ENCODE data around the gene GAB4. TPM values are rescaled to one million over a fixed set of nuclear protein-coding genes. Genes with fewer than 3 reads are reported as not detected.

GAB4 gene
- total and polyA plus RNA-seq, 2 of the 8 experiments (the other 6 are each of a cell fraction or from before 2014, with no cell fraction given) = 0.03 to 0.17 TPM

DNA sequence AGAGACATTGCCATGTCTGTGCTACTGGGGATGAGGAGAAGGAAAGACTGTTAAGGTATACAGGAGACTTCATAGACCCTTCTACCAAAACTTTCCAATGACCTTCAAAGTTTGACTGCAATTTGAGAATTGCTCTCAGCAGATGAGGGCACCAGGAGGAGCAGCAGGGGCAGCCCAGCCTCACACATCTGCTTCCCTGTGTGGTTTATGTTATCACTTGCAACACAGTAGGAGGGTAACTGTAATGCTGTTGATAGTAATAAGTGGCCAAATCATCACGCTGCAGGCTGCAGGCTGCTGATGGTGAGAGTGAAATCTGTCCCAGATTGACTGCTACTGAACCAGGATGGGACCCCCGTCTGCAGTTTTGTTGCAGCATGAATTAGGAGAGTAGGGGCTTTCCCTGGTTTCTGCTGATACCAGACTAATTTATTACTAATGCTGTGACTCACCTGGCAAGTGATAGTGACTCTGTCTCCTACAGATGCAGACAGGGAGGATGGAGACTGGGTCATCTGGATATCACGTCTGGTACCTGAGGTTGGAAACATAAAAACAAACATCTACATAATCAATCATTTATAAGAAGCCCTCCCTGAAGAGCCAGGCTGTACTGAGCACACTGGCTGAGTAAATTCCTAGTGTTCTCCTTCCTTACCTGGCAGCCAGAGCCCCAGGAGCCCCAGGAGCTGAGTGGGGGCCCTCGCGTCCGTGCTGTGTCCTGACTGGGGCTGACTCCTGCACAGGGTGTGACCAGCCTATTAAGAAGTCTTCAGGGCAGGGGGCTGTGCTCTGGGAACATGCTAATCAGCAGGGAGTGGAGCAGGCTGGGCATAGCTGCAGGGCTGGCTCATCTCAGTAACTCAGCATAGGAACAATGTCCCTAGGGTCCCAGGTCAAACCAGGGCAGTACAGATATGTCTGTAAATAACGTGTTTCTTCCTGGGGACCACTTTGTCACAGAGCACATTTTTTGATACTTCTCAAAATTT, 74.4 kb downstream of the GAB4 start:
- Histone ChIP-seq H3K27me3 (replicated peaks in 1 of 4; ENCODE audit: control insufficient read depth in 3 of 4, extremely low read depth in 1 of 4, insufficient read depth in 3 of 4, low read length in 3 of 4) (no peaks in the 10 kb centered on the region; a peak in 1 of 7 replicates), H3K4me1 (replicated peaks in 1 of 4; ENCODE audit: control insufficient read depth in 3 of 4, insufficient read depth in 4 of 4, low read length in 3 of 4) (no peaks in the 10 kb centered on the region; a peak in 2 of 7 replicates), H4K8ac (ENCODE audit: extremely low read depth, insufficient read depth, low read length) (no peak overlapping the region), H2BK5ac (ENCODE audit: low read depth, low read length) (no peak overlapping the region), H3K4me3 (ENCODE audit: extremely low read depth in 1 of 4, insufficient read depth in 2 of 4, low read depth in 3 of 4, low read length in 4 of 4) (no peak overlapping the region), H3K36me3 (ENCODE audit: control insufficient read depth in 2 of 4, insufficient read depth in 4 of 4, low read length in 3 of 4) (no peaks in the 10 kb centered on the region), H3K23ac (ENCODE audit: insufficient read length) (no peak overlapping the region), H3K56ac (replicated peaks; ENCODE audit: insufficient read length, low read depth, low read length) (no peak overlapping the region), H2BK120ac (replicated peaks; ENCODE audit: low read depth, low read length) (no peak overlapping the region), H3K79me1 (ENCODE audit: low read depth, low read length) (no peaks in the 10 kb centered on the region), H3K27ac (ENCODE audit: low read depth, low read length) (no peak overlapping the region), H2AFZ (ENCODE audit: low read length) (no peak overlapping the region), H3K9me3 (ENCODE audit: insufficient read depth in 2 of 2, low read depth in 1 of 2, low read length in 1 of 2) (peaks cover 0 to 14% of the 10 kb centered on the region in 2 experiments; a peak in 1 of 4 replicates), H3K18ac (ENCODE audit: extremely low read depth, low read length) (no peak overlapping the region), H3K23me2 (ENCODE audit: low read depth, low read length) (no peaks in the 10 kb centered on the region), H3K79me2 (ENCODE audit: control insufficient read depth in 1 of 2, insufficient read depth in 2 of 2, low read length in 2 of 2) (no peaks in the 10 kb centered on the region), H4K20me1 (replicated peaks in 1 of 2; ENCODE audit: control insufficient read depth in 1 of 2, insufficient read depth in 2 of 2, low read length in 2 of 2) (no peaks in the 10 kb centered on the region), H2BK12ac (ENCODE audit: low read depth, low read length) (no peak overlapping the region), H3K4ac (replicated peaks; ENCODE audit: insufficient read length, low read depth, low read length) (no peak overlapping the region), H2BK20ac (ENCODE audit: low read length) (no peak overlapping the region), H4K91ac (replicated peaks; ENCODE audit: insufficient read length, low read length) (no peak overlapping the region), H2BK15ac (ENCODE audit: low read length) (no peak overlapping the region), H3K9ac (replicated peaks in 1 of 4; ENCODE audit: extremely low read depth in 1 of 4, low read depth in 3 of 4, low read length in 3 of 4) (no peak overlapping the region), H3K14ac (ENCODE audit: insufficient read length) (no peak overlapping the region), H4K5ac (ENCODE audit: insufficient read length, low read depth, low read length) (no peak overlapping the region), H3K4me2 (ENCODE audit: insufficient read depth in 1 of 2, low read depth in 2 of 2, low read length in 2 of 2) (no peak overlapping the region), H2AK5ac (ENCODE audit: low read depth, low read length) (no peak overlapping the region)
- DNase-seq (ENCODE audit: low read depth in 1 of 2, low spot score in 2 of 2) = no peak
- 72% methylated on average over 7 of the region's 7 CpGs; no CpG with 5 or more reads in 1 of the 2 experiments for WGBS, 2 experiments (ENCODE audit: extremely low coverage in 1 of 2, insufficient coverage in 1 of 2, insufficient read length in 1 of 2, insufficient replicate concordance in 2 of 2, low coverage in 1 of 2, low lambda C conversion rate in 2 of 2, missing lambda C conversion rate in 1 of 2)
- ChIA-PET POLR2A (ENCODE audit: partially characterized antibody) (no interaction called here), CTCF (ENCODE audit: partially characterized antibody) (interaction anchor here (2.0 kb wide), 1 partner anchor 125 kb away, joined by 4 read pairs; no protein-coding TSS in a partner anchor)
- no peak for FAIRE-seq
- no peak for TF ChIP-seq BCL11A (IDR thresholded peaks at IDR 0.05; ENCODE audit: low read depth in 2 of 2, low read length in 2 of 2)

Measured in H1 (cell line).